GM12873 (cell line): ENCODE measurements around the gene ATP2B2.

ENCODE experiments used
- TF ChIP-seq, protein P1 (sequence below): IDR thresholded peaks from 2 replicates; pipeline ENCODE4 v1.5.1; 2012; ENCODE audit warnings: low read depth, mild to moderate bottlenecking, moderate library complexity, low read length, control low read depth; ENCODE audit not compliant: insufficient read depth; ENCODE audit errors: missing control alignments

Gene ATP2B2

DNA sequence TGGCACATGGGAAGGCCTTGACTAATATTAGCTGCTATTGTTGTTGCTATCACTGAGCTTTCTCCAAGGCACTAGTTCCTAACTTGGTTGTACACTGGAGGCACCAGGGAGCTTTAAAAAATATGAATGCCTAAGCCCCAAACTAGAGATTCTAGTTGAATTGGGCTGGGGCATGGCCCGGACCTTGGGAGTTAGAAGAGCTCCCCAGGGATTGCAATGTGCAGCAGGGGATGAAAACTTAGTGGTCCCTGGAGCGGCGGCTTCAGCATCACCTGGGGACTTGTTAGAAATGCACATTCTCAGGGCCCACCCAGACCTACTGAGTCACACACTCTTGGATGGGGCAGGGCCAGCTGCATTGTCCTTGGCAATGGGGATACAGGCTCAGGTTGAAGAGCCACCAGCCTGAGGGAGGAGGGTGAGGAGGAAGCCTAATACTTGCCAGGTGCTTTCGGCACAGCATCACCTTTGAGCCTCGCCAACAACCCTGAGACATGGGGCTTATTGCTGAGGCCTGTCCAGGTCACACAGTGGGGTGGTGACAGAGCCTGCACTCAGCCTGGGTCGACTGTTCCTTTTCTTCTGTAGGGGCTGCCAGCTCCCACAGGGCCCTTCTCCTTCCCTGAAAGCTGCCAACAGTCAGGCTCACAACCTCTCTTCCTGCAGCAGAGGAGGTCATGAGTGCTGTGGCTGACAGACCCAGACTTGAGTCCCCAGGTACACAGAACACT is 84.5 kb downstream of the ATP2B2 start:
- TF ChIP-seq, protein P1, sequence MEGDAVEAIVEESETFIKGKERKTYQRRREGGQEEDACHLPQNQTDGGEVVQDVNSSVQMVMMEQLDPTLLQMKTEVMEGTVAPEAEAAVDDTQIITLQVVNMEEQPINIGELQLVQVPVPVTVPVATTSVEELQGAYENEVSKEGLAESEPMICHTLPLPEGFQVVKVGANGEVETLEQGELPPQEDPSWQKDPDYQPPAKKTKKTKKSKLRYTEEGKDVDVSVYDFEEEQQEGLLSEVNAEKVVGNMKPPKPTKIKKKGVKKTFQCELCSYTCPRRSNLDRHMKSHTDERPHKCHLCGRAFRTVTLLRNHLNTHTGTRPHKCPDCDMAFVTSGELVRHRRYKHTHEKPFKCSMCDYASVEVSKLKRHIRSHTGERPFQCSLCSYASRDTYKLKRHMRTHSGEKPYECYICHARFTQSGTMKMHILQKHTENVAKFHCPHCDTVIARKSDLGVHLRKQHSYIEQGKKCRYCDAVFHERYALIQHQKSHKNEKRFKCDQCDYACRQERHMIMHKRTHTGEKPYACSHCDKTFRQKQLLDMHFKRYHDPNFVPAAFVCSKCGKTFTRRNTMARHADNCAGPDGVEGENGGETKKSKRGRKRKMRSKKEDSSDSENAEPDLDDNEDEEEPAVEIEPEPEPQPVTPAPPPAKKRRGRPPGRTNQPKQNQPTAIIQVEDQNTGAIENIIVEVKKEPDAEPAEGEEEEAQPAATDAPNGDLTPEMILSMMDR, result no peak

- TF ChIP-seq, protein P1, result no peak
These were observed 85.7 kb downstream of the ATP2B2 start for GRCh38 chr3:10419637-10420232.

DNA sequence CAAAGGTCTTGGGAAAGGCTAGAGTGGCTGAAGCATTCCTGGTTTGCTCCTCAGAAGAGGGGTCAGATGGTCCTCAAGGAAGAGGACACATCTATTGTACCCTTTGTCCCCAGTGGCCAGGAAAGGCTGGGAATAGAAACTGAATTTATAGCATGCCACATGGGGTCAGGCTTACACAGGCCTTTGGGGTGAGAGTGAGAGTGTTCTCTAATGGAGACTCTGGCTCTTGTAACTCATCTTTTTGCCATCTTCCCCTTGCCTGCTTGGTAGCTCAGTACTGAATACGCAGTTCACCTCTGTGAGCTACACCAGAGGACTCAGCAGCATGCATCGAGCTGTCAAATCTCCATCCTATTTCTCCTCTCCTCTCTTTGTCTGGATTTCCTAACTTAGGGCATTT is 87.5 kb downstream of the ATP2B2 start:
- TF ChIP-seq, protein P1, result peak; percentile 49

DNA sequence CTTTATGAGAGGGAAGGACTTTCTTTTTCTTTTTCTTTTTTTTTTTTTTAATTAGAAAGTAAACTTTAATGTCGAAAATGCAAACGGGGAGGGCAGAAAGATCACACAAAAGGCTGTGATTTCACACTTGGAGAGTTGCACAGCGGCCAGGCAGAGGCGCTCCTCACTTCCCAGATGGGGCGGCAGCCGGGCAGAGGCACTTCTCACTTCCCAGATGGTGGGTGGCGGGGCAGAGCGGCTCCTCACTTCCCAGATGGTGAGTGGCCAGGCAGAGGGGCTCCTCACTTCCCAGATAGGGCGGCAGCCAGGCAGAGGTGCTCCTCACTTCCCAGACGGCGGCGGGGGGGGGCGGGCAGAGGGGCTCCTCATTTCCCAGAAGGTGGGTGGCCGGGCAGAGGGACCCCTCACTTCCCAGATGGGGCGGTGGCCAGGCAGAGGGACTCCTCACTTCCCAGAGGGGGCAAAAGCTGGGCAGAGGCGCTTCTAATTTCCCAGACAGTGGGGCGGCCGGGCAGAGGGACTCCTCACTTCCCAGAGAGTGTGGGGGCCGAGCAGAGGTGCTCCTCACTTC is 88.6 kb downstream of the ATP2B2 start:
- TF ChIP-seq, protein P1, result no peak

DNA sequence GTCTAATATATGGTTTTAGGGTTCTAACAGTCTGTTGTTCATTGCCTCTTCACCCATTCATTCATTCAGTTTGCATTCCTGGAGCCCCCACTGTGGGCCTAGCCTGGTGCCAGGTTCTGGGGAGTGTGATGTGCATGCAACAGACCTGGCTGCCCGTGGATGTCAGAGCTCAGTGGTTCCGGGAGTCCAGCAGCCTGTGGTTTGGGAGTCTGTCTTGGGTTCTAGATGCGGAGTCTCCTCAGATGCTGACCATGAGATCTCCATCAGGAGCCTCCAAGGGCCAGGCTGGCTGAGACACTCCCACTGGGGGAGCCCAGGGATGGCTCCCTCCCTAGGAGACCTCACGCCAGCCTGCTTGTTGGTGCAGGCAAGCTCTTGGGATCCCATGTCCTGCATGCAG is 92.3 kb downstream of the ATP2B2 start:
- TF ChIP-seq, protein P1, result no peak

- TF ChIP-seq, protein P1, result no peak
These were observed 93.6 kb downstream of the ATP2B2 start for GRCh38 chr3:10411598-10412332.
